Cardiac fibroblast (primary cell): ENCODE results near the gene FRK.

Experiments
- DNase-seq, 2 donors: peaks; one replicate each; pipeline versions ENCODE4 v3.0.0 to v3.0.0-alpha.2; 2010; ENCODE audit warnings: low read depth in 2 of 2
- H3K4me3 ChIP-seq, 2 donors: replicated peaks in 1 of 2; 1 replicate in 1 of 2; 2 replicates in 1 of 2; pipeline ENCODE4 v1.5.1; 2011; ENCODE audit warnings: low read depth in 2 of 2, low read length in 2 of 2, mild to moderate bottlenecking in 2 of 2, moderate library complexity in 1 of 2
- TF ChIP-seq, protein P1 (sequence below): IDR thresholded peaks from one replicate; pipeline ENCODE4 v1.5.1; 2011; ENCODE audit warnings: low read depth, mild to moderate bottlenecking, low read length, inconsistent platforms

The FRK gene

DNA sequence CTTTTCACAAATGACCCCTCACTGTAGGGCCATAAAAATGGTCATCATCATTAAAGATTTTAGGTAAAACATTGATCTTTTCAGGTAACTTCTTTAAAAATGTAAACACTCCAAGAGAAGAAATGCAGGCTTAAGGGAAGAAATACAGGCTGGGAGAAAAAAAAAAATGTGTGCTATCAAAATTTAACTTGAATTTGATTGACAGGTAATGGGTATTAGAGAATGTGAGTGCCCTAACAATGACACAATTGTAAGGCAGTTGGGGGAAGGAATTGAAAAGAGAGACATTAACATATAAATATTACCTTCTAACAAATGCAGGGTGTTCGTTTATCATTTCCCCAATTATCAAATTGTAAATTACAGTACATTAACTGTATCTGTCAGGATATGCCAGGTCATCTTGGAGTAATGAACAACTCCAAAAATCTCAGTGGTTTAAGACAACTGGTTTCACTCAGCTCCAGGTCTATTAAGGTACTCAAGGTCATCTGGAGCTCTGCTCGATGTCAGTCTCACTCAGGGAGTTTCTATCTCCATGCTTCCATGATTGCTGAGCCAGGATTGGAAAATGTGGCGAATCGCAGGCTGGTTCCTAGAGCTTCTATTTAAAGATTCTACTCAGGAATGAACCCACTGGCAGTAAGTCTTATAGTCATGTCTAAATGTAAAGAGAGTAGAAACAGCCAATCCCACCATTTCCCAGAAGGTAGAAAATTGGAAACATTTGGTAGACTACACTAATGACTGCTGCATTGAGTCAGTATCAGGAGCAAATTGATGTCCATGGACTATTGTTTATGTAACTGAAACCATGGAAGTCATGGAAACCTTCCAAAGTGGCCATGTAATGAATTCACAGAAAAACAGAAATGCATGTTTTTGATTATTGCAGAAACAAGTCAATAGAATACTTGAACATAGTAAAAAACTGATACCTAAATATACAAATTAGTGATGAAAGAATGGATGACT lies 55.6 kb downstream of the FRK start:
- DNase-seq: no peak
- no peak overlapping the region for H3K4me3 ChIP-seq
- TF ChIP-seq, protein P1, sequence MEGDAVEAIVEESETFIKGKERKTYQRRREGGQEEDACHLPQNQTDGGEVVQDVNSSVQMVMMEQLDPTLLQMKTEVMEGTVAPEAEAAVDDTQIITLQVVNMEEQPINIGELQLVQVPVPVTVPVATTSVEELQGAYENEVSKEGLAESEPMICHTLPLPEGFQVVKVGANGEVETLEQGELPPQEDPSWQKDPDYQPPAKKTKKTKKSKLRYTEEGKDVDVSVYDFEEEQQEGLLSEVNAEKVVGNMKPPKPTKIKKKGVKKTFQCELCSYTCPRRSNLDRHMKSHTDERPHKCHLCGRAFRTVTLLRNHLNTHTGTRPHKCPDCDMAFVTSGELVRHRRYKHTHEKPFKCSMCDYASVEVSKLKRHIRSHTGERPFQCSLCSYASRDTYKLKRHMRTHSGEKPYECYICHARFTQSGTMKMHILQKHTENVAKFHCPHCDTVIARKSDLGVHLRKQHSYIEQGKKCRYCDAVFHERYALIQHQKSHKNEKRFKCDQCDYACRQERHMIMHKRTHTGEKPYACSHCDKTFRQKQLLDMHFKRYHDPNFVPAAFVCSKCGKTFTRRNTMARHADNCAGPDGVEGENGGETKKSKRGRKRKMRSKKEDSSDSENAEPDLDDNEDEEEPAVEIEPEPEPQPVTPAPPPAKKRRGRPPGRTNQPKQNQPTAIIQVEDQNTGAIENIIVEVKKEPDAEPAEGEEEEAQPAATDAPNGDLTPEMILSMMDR: no peak

GRCh38 chr6:116003668-116004067 lies 57.0 kb downstream of the FRK start:
- no peak for DNase-seq
- TF ChIP-seq, protein P1: no peak

DNA sequence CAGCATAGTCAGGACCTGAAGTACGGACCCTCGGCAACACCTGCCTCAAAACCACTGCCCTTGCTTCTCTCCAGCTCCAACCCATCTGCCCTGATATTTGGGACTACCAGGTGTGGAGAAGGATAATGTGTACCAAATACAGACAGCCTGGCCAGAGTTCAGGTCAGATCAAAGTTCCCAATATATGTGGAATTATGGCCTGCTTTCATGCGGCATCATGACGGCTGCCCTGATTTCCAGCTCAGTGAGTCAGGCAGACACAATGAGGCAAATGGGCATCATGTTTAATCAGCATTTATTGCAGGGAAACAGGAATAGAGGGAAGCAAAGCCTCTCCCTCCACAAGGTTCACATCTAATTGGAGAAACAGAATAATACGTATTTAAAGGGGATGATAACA lies 57.9 kb downstream of the FRK start:
- DNase-seq: no peak
- no peak overlapping the region for H3K4me3 ChIP-seq
- TF ChIP-seq, protein P1: no peak

More at GRCh38 chr6:116003668-116004067, 57.0 kb downstream of the FRK start:
- no peak overlapping the region for H3K4me3 ChIP-seq

GRCh38 chr6:115999235-115999634 lies 61.5 kb downstream of the FRK start:
- no peak for DNase-seq
- TF ChIP-seq, protein P1: no peak
- no peak overlapping the region for H3K4me3 ChIP-seq

- no peak for DNase-seq
- H3K4me3 ChIP-seq: no peak overlapping the region
- TF ChIP-seq, protein P1: no peak
Observed at GRCh38 chr6:115997990-115998585, 62.6 kb downstream of the FRK start.

GRCh38 chr6:115986026-115986425 lies 74.7 kb downstream of the FRK start:
- TF ChIP-seq, protein P1: no peak
- H3K4me3 ChIP-seq: no peak overlapping the region
- no peak for DNase-seq
